MM.1S (cell line): ENCODE data around the gene SERTAD2.

Experiments used
- CTCF ChIP-seq: fragments of 300-600 bp; sonication (generic); IDR thresholded peaks from 2 replicates; pipeline ENCODE4 v1.5.1; 2016; ENCODE audit warnings: antibody characterized with exemption, low read length, mixed read lengths
- EZH2 ChIP-seq: fragments of 300-600 bp; sonication (generic); optimal IDR thresholded peaks from 2 replicates; pipeline ENCODE3; 2017; ENCODE audit warnings: low read depth, mild to moderate bottlenecking, antibody characterized with exemption, low read length, mixed read lengths
- EZH2phosphoT487 ChIP-seq: fragments of 300-600 bp; sonication (generic); IDR thresholded peaks from 2 replicates; pipeline ENCODE4 v1.6.1; 2018; ENCODE audit warnings: antibody characterized with exemption, low read length

- no peak for TF ChIP-seq CTCF
- no peak for TF ChIP-seq EZH2phosphoT487
- TF ChIP-seq EZH2, result no peak
Observed at GRCh38 chr2:64625299-64626145, 28.2 kb downstream of the SERTAD2 start.
